OCI-LY3 (cell line): ENCODE measurements around the gene KLHL41.
"Not testable (repeated sequence)": the region's sequence is repeated elsewhere in the genome, so short reads cannot be mapped to it uniquely, and the experiment has no call there.

Experiments used
- CTCF ChIP-seq: fragments of 200-600, 300-600 bp; sonication (generic); IDR thresholded peaks from 2 replicates; pipeline ENCODE4 v1.5.1; 2014; ENCODE audit warnings: antibody characterized with exemption, low read length, low read depth
- EZH2phosphoT487 ChIP-seq: fragments of 200-600 bp; shearing (Covaris generic); IDR thresholded peaks from 2 replicates; pipeline ENCODE4 v1.6.1; 2018; ENCODE audit warnings: antibody characterized with exemption, mixed run types, low read depth

GRCh38 chr2:169570752-169571151 is 61.2 kb downstream of the KLHL41 start:
- TF ChIP-seq CTCF, EZH2phosphoT487: not testable (repeated sequence)
